ENCODE measurements around the gene GSKIP.

The GSKIP gene

DNA sequence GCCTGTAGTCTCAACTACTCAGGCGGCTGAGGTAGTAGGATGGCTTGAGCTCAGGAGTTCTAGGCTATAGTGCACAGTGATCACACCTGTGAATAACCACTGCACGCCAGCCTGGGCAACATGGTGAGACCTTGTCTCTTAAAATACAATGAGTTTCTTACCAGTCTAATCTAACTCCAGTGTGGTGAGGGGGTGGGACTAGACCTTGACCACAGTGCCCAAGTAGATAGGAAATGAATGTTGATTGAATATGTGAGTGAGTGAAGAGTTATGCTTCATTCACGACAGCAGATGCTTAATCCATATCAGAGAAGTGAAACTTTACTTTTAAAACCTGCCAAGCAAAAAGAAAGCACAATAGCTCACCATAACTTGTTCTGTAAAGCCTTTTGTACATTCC is 17.4 kb downstream of the GSKIP start:
- no peak for DNase-seq

DNA sequence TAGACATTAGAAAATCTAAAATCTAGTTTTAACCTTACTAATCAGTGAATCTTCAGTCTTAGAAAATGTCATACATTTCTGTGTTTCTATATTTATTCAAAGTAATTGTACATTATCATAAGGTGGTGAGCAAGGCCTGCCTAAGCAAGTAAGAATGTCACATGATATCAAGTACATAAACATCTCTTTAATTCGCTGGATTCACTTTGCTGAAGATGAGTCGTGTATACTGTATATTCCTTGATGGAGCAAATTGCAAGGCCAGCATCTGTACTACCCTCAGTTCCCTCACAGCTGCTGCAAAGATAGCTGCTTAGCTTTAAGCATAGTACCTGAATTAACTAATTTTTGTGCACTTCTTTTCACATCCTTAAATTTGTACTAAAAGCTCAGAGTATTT is 20.1 kb downstream of the GSKIP start:
- no peak for DNase-seq

DNA sequence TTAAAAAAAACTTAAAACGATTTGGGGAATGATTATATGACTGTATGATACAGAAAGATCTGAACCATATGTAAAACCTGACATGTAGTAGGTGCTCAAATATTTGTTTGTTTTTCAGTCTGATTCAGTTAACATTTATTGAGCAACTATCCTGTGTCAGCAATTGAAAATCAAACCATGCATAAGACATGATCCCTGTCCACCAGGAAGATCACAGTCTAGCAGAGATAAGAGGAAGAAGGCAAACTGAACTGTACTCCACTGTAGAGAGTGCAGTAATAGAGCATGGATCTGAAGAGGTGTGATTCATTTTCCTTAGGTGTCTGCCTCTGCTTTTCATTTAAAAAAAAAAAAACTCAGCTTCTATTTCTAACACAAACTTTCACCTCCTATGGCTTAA is 20.7 kb downstream of the GSKIP start:
- no peak for DNase-seq

DNA sequence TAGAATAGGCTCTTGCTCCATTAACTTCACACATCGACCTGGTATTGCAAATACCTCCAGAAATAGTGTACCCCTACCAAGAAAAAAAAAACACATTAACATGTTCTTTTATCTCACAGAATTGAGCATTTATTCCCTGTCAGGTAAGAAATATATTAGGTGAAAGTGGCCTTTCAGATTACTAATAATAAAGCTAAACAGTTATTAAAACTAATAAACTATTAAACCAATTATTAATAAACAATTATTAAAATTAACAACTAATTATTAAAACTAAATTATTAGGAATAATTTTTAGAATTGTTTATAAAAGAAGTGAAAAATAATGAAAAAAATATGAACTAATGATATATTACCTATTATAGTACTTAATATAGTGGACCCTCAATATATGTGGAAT is 21.4 kb downstream of the GSKIP start:
- DNase-seq, result no peak

DNA sequence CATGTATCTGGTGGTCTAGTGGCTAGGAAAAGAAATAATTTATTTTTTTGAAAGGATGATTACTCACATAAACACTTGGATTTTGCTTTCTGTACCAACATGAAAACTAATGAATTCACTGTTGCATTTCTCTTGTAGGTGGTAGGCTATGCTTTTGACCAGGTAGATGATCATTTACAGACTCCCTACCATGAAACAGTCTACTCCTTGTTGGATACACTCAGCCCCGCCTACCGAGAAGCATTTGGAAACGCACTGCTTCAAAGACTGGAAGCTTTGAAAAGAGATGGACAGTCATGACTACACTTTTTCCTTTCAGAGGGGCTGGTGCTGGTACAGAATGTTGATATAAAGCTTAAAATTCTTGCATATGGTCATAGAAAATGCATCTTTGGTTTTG is 22.1 kb downstream of the GSKIP start:
- no peak for DNase-seq

DNA sequence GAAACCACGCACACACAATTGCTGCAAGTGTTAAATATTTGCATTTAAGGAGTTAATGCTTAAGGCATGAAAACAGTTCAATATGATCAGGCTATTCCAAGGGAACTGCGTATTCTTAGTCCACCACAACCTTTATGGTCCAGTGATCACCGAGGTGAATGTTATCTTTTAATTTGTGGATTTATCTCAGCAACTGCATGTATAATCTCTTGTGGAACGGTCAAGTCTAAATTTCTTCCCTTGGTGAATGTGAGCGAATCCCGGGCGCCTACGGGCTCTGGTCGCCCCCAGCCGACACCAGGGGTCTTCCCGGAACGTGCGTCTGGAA is 27.6 kb downstream of the GSKIP start:
- DNase-seq, result no peak

GRCh38 chr14:96391293-96392118 is 28.2 kb downstream of the GSKIP start:
- DNase-seq, result peak; percentile 99

DNA sequence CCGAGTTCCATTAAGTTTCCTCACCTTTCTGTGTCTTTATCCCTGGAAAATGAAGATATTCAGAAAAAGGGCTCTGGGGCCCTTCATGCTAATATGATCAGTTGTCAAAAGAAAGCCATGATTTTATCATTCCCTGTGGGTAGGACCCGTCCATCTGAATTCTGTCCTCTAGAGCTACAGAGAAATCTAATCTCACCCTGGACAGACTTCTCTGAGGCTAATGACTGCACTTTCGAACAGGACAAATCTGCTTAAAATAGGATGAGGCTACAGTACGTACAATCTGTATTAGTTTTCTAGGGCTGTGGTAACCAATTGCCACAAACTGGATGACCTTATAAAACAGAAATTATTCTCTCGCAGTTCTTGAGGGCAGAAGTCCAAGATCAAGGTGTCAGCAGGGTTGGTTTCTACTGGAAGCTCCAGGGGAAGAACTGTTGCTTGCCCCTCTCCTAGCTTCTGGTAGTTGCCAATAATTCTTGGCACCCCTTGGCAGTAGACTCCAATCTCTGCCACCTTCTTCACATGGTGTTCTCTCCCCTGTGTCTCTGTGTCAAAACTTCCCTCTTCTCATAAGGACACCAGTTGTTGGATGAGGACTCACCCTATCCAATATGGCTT is 29.9 kb downstream of the GSKIP start:
- no peak for DNase-seq

DNA sequence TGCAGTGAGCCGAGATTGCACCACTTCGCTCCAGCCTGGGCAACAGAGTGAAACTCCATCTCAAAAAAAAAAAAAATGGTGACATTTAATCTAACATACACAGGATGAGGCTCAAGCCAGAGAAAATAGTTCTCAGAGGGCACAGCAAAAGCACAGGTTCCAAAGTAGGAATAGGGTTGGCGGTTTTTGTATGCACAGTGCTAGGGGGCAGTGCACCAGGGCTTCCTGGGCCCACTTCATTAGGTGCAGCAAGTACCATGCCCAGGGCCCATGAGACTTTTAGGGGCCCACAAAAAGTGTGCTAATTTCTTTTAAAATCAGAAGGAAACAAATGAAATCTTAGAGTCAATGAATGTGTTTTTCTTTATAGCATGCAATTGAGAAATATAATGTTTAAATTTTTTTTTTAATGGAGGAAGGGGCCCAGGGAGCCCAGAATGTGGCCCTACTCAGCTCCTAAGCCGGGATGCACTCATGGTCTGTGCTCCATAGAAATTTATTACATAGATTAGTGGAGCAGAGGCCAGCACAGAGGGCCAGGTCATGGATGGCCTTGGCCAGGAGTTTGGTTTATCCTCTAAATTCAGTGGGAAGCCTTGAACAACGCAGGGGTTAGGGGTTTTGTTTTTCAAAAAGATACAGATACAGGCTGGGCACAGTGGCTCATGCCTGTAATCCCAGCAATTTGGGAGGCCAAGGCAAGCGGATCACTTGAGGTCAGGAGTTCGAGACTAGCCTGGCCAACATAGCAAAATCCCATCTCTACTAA is 30.9 kb downstream of the GSKIP start:
- DNase-seq, result no peak

- DNase-seq, result no peak
Observed at GRCh38 chr14:96398432-96398831, 35.1 kb downstream of the GSKIP start.

- no peak for DNase-seq
Observed at GRCh38 chr14:96398921-96399320, 35.6 kb downstream of the GSKIP start.

GRCh38 chr14:96399405-96399804 is 36.1 kb downstream of the GSKIP start:
- DNase-seq, result no peak

DNA sequence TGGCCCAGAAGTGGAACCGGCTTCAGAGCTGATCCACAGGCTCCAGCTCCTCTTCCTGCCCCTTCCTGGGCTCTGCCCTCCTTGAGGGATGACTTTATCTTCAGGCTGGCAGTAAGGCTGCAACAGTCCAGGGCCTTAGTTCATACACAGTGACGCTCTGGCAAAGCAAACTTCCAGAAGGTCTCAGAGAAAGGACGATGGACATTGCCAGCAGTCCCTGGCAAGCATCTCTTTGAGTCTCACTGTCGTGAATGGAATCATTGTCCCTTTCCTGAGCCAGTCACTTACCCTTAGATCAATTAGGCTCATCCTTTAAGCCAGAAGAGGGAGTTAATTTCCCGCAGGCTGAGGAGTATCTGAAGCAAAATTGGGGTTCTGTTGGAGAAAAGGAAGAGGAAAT is 37.2 kb downstream of the GSKIP start:
- no peak for DNase-seq

GRCh38 chr14:96403409-96403808 is 40.1 kb downstream of the GSKIP start:
- no peak for DNase-seq

- DNase-seq, result no peak
Observed at GRCh38 chr14:96405677-96406076, 42.4 kb downstream of the GSKIP start.

DNA sequence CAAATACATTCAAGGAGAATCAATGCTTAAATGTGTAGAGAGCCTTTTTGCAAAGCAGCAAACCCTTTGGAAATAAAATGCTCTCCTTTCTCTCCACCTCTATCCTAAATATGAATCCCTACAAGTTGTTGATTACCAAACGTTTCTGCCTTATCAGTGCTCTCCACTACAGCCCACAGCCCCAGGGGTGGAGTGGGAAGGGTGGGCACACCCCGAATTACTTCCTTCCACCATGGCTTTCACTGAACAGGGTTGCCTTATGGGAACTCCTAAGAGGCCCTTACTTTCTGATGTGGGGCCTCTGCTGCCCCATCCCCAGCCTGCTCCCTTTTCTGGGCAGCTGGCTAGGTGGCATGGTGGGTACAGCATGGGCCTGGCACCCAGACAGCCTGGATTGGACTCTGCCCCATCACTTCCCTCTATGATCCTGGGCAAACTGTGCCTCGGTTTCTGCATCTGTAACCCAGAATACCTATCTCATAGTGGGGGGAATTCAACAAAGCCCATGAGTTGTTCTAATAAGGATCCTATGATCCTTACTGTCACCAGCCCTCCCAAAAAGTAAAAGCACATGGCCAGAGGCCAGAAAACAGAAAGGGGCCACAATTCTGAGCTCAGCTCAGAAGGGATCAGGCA is 44.7 kb downstream of the GSKIP start:
- no peak for DNase-seq

- DNase-seq, result no peak
Observed at GRCh38 chr14:96408608-96409007, 45.3 kb downstream of the GSKIP start.

DNA sequence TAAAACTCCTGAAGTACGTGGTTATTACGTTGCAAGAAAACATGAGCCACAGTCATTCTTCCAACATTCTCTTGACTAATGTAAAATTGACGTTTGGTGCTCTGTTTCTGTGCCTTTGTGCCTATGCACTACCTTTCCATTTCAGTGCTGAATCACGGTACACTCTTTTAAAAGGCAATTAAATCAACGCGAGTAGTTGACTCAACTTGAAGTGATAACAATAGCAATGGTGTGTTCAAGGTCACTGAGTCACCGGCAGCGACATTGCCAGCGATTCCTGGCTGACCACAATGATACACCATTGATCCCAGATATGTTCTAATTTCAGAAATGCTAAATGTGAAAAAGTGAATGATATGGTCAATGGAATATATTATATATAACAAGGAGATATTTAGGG is 46.4 kb downstream of the GSKIP start:
- DNase-seq, result no peak

DNA sequence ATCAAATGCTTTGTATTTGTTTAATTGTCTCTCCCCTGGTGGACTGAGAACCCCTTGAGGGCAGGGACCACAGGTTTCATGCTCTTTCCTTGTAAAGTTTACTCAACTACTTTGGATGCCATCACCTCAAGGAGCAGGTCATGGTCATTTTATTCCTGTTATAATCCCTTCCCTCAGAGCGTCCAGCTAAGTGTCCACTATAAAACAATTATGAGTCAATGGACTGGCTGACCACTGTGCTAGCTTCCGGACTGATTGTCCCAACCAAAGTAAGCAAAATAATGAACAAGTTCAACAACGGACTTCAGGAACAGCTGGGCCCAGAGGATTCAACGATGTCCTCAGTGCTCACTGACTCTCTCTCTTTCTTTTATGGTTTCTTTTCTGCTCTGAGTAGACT is 46.8 kb downstream of the GSKIP start:
- no peak for DNase-seq

- DNase-seq, result no peak
Observed at GRCh38 chr14:96413526-96413925, 50.2 kb downstream of the GSKIP start.

DNA sequence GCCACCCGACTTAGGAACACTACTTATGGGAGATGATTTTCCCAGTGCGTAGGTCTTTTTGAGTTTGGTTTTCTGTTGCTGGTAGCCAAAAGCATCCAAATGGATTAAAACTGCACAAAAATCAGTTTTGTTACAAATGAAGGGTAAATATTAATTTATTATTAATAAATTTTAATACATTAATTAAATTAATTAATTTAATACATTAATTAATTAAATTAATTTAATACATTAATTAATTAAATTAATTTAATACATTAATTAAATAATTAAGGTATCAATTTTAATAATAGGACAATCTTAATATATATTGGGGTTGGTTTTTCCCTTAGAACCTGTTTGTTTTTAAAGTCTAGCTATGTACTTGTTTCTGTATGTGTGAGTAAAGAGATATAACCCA is 52.2 kb downstream of the GSKIP start:
- DNase-seq, result no peak

DNA sequence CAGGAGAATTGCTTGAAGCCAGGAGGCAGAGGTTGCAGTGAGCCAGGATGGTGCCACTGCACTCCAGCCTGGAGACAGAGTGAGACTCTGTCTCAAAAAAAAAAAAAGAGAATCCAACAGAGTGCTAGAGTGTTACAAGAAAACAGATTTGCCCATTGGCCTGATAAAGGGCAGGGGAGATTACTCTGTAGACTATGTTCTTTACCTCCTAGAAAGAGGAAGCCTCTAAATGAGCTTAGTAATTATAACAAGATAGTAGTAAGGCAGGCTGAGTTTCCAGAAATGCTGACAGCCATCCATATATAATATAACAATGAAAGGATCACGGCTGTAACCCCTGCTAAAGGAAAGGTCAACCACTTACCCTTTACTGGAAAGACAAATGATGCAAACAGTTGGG is 53.0 kb downstream of the GSKIP start:
- DNase-seq, result no peak

GRCh38 chr14:96417254-96417653 is 53.9 kb downstream of the GSKIP start:
- DNase-seq, result no peak

- DNase-seq, result no peak
Observed at GRCh38 chr14:96418075-96418474, 54.7 kb downstream of the GSKIP start.

Measured in effector CD4-positive, alpha-beta T cell (primary cell).